Measurements from ENCODE around the gene ELMO1. TPM values are rescaled to one million over a fixed set of nuclear protein-coding genes. Genes with fewer than 3 reads are reported as not detected.

ELMO1 gene
- total RNA-seq, 2 experiments from 2014 or later, result 72.8 to 75.3 TPM

DNA sequence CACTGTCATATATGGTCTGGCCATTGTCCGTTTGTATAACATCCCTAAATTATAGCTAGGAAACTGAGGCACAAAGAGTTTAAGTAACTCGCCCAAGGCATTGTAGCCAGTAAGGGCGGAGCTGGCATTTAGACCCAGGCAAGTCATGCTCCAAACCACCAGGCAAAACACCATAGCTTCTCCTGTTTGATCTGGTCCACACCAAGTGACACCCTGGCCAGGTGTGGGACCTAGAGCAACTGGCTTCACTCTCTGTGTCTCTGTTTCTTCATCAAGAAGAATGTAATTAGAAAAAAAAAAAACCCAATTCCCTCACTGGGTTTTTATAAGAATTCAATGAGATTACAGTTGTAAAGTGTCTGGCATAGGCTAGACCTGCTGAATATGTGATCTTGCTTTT, 639.2 kb downstream of the ELMO1 start:
- TF ChIP-seq, protein P1, sequence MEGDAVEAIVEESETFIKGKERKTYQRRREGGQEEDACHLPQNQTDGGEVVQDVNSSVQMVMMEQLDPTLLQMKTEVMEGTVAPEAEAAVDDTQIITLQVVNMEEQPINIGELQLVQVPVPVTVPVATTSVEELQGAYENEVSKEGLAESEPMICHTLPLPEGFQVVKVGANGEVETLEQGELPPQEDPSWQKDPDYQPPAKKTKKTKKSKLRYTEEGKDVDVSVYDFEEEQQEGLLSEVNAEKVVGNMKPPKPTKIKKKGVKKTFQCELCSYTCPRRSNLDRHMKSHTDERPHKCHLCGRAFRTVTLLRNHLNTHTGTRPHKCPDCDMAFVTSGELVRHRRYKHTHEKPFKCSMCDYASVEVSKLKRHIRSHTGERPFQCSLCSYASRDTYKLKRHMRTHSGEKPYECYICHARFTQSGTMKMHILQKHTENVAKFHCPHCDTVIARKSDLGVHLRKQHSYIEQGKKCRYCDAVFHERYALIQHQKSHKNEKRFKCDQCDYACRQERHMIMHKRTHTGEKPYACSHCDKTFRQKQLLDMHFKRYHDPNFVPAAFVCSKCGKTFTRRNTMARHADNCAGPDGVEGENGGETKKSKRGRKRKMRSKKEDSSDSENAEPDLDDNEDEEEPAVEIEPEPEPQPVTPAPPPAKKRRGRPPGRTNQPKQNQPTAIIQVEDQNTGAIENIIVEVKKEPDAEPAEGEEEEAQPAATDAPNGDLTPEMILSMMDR (IDR thresholded peaks at IDR 0.05), result no peak
- peaks cover 10% of the 10 kb centered on the region for H3K4me1 Mint-ChIP-seq (ENCODE audit: low read depth)
- no peak for DNase-seq
- CTCF ChIA-PET, result interaction anchor here (1.1 kb wide), 1 partner anchor 16 kb away, joined by 3 read pairs; no protein-coding TSS in a partner anchor
- H3K27me3 Mint-ChIP-seq, result no peaks in the 10 kb centered on the region
- H3K9me3 Mint-ChIP-seq, result no peaks in the 10 kb centered on the region
- no peak for ATAC-seq
- H3K36me3 Mint-ChIP-seq (ENCODE audit: low read depth), result no peaks in the 10 kb centered on the region
- no peak overlapping the region for H3K4me3 Mint-ChIP-seq
- intact Hi-C loops (cut with micrococcal nuclease), result no loop called here
- POLR2A ChIA-PET, result no interaction called here
- H3K27ac Mint-ChIP-seq, result no peak overlapping the region

DNA sequence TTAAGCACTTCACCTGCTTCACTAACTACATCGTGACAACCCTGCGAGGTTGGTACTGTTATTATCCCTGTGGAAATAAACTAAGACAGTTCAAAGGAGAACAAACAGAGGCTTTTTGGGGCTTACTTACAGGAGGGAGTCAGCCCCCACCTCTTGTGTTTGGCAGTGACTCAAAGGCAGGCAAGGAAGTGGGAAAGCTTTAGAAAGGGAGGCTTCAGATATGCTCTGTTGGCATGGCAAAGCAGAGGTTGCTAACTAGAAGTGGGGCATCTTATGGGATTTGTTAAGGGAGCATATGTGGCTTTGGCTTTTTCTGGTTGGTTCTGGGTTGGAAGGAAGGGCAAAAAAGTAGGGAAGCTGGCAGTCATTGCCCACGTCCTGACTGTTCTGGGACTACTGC, 639.6 kb downstream of the ELMO1 start:
- H3K27ac Mint-ChIP-seq, result no peak overlapping the region
- no peak for DNase-seq
- H3K36me3 Mint-ChIP-seq (ENCODE audit: low read depth), result no peaks in the 10 kb centered on the region
- POLR2A ChIA-PET, result no interaction called here
- TF ChIP-seq, protein P1 (IDR thresholded peaks at IDR 0.05), result no peak
- no peak for ATAC-seq
- intact Hi-C loops (cut with micrococcal nuclease), result no loop called here
- H3K4me1 Mint-ChIP-seq (ENCODE audit: low read depth), result peaks cover 10% of the 10 kb centered on the region
- H3K27me3 Mint-ChIP-seq, result no peaks in the 10 kb centered on the region
- CTCF ChIA-PET, result interaction anchor here (1.1 to 1.2 kb wide), 2 partner anchors 17 to 29 kb away, joined by 3 read pairs; no protein-coding TSS in a partner anchor
- no peaks in the 10 kb centered on the region for H3K9me3 Mint-ChIP-seq
- no peak overlapping the region for H3K4me3 Mint-ChIP-seq

DNA sequence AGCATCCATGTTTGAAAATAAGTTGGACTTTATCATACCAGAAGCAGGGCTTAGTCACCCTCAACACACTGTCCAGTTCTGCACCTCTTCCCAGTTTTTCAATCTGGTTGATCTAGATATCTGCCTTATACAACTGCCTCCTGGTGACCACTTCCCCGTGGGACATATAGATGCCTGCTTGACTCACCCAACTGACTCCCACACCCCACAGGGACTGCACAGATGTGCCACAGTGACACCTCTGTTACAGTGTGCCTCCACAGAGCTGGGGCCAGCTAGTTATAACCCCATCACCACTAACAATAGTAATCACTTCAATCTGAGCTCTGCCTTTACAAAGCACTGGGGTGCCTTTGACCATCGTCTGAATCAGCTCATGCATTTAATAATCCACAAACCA, 641.8 kb downstream of the ELMO1 start:
- POLR2A ChIA-PET, result interaction anchor here (1.7 kb wide), 1 partner anchor 16 kb away, joined by 4 read pairs; no protein-coding TSS in a partner anchor
- DNase-seq, result no peak
- Mint-ChIP-seq H3K27ac (no peak overlapping the region), H3K4me3 (no peak overlapping the region), H3K36me3 (ENCODE audit: low read depth) (no peaks in the 10 kb centered on the region), H3K4me1 (ENCODE audit: low read depth) (peaks cover 10% of the 10 kb centered on the region), H3K9me3 (no peaks in the 10 kb centered on the region), H3K27me3 (no peaks in the 10 kb centered on the region)
- intact Hi-C loops (cut with micrococcal nuclease), result no loop called here
- TF ChIP-seq, protein P1 (IDR thresholded peaks at IDR 0.05), result no peak
- ATAC-seq, result peak; percentile 49
- CTCF ChIA-PET, result no interaction called here

Small RNA genes within 50 kb of the gene (microRNA-seq; reads per million reads assigned to microRNA genes)
- not detected for gene MIR1200 (ENCODE audit: borderline microRNAs expressed, borderline replicate concordance)

Other genes with a start within 250 kb of the ELMO1 start
- not detected for gene GPR141, start 234.9 kb upstream of the ELMO1 start, total RNA-seq